GM13976 (cell line): Measurements from ENCODE around the gene MAFG.
A peak's percentile ranks its signal among the peaks of the same experiment; 100 is the strongest.

Experiments
- DNase-seq: peaks from one replicate; pipeline ENCODE4 v3.0.0; 2012; ENCODE audit warnings: low spot score
- in situ Hi-C: fragments of 300-500 bp; cut with MboI; formaldehyde crosslinking; loops from one replicate; pipeline ENCODE4 v1.12.0; 2022; ENCODE audit warnings: low sequenced_read_pairs, mixed read lengths, inconsistent platforms; ENCODE audit not compliant: unreplicated experiment
- TF ChIP-seq, protein P1 (sequence below): IDR thresholded peaks from 2 replicates; pipeline ENCODE4 v1.5.1; 2012; ENCODE audit warnings: borderline replicate concordance, mild to moderate bottlenecking; ENCODE audit not compliant: insufficient read depth; ENCODE audit errors: extremely low read depth, missing control alignments, control extremely low read depth

MAFG gene

DNA sequence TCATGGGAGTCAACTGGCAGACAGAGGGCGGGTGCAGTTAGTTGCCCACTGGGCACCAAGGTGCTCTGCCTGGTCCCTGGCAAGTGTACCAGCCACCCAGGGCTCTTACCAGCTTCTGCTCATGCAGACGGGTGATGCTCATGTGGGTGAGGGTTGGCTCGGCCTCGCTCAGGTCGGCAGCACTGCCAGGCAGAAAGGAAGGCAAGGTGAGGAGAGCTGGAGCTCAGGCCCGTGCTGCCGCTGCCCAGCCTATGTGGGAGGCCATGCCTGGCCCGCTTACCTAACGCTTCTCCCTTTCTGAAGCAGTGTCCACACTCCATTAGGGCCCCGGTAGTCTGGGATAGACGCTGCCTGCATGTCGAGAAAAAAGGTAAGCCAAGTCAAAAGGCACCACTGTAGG lies 12.2 kb downstream of the MAFG start:
- TF ChIP-seq, protein P1, sequence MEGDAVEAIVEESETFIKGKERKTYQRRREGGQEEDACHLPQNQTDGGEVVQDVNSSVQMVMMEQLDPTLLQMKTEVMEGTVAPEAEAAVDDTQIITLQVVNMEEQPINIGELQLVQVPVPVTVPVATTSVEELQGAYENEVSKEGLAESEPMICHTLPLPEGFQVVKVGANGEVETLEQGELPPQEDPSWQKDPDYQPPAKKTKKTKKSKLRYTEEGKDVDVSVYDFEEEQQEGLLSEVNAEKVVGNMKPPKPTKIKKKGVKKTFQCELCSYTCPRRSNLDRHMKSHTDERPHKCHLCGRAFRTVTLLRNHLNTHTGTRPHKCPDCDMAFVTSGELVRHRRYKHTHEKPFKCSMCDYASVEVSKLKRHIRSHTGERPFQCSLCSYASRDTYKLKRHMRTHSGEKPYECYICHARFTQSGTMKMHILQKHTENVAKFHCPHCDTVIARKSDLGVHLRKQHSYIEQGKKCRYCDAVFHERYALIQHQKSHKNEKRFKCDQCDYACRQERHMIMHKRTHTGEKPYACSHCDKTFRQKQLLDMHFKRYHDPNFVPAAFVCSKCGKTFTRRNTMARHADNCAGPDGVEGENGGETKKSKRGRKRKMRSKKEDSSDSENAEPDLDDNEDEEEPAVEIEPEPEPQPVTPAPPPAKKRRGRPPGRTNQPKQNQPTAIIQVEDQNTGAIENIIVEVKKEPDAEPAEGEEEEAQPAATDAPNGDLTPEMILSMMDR = no peak
- in situ Hi-C loops = no loop called here

DNA sequence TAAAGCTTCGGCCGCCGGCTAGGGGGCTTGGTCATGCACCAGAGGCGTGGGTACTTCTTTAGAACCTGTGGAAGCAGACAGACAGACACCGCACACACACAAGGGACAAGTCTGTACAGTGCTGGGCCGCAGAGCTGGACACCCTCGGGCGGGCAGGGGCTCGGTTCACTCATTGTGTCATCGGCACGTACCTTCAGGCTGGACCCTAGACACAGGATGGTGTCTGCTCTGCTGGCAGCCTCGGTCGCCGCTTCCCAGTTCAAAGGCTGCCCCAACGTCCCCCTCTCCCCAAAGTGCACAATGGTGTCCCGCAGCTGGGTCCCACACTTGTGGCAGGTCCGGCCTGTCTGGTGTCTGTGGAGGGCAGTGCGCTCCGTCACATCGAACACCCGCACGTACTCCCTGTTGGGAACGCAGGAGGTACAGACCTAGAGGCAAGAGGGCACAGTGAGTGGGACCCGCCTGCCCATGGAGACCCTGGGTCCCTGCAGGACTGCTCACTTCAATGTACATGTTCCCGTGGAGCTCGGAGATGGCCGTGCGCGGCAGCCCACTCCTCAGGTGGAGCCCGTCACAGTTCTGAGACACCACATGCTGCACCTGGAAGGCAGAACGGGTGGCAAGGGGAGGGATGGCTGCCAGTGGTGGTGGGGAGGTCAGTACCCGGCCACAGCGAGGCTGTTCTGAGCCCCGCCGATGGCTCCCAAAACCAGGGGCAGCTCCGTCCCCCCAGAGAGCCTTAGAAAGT lies 13.3 kb downstream of the MAFG start:
- in situ Hi-C loops = no loop called here
- TF ChIP-seq, protein P1 = no peak
- DNase-seq = no peak

More for the DNA sequence above, 12.2 kb downstream of the MAFG start:
- no peak for DNase-seq

DNA sequence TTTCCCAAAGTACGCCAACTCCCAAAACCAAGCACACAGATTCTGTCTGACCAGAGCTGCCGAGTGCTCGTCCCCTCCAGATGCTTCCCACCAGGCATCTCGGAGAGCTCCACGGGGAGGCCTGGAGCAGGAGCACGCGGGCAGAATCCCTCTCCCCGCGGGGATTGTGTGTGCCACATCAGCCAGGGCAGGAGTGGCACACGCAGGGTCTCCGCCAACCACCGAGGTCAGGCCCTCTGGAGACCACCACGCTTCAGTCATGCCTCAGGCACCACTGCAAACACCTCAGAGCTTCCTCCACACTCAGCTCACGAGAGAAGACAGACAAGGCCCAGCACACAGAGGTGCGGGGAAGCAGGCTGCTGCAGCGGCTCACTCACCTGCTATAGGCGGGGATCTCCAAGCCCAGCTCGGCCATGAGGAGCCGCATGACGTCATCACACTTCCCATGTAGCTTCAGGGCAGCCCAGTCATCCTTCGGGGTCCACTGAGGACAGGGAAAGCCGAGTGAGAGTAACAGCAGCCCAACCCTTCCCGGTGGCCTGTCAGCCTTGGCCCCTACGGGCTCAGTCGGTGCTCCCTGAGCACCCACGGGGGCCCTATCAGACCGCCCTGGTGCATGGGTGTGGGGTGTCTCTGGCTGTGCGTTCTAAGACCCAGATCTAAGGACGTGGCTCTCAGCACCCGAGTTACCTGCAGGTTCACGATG lies 14.0 kb downstream of the MAFG start:
- DNase-seq = no peak
- TF ChIP-seq, protein P1 = no peak
- in situ Hi-C loops = no loop called here

DNA sequence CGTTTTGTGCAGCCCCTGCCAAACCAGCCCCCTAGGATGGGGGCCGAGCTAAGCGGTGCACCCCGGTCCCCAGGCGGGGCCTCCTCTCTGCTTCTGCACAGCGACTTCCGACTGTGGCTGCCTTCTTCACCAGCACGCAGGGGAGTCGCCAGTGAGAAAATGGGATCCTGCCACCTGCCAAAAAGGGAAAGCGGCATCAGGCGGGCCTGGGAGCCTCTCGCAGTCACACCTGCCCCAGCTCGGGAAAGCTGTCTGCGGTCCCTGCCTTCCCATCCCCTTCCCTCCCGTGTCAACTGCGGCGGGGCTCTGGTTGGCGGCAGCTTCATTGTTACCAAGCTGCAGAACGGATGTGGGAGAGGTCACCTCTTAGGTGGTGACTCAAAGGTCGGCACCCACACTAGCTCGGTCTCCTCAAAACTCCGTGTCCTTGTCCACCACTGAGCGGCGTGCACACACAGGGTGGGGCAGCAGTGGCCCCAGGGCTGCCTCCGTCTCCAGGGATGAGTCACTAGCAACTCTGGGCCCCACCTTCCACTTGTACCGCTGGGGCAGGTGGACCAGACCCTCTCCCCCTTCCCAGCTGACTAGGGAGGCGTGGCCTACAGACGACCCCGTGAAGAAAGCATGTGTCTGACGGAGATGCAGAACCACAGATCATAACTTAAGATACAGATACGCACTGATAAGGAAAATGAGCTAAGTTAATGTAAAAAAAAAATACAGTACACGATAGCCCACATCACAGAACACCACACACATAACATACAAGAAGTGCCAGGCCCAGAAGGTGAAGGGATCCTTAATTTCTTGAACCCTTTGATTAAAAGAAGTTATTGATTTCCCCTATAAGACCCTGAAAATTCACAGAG lies 14.9 kb downstream of the MAFG start:
- in situ Hi-C loops = no loop called here
- no peak for DNase-seq

DNA sequence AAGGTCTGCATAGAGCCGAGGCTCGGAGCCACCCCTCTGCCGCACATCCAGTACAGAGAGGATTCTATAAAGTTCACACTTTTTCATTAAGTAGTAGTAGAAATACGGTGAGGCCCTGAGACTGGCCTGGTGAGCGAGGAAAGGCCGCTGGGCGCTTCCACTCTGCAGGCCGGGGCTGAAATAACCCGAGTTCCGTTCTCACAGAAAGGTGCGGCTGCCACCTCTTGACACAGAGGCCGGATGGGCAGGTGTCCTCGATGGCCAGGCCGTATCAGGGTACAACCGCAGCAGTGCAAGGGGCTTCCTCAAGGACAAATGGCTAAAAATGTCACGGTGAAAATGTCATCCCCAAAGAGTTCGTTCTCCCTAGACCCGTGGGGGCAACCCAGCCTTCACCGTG lies 15.6 kb downstream of the MAFG start:
- TF ChIP-seq, protein P1 = no peak
- no peak for DNase-seq
- in situ Hi-C loops = no loop called here

More for the DNA sequence above, 14.9 kb downstream of the MAFG start:
- TF ChIP-seq, protein P1 = no peak

DNA sequence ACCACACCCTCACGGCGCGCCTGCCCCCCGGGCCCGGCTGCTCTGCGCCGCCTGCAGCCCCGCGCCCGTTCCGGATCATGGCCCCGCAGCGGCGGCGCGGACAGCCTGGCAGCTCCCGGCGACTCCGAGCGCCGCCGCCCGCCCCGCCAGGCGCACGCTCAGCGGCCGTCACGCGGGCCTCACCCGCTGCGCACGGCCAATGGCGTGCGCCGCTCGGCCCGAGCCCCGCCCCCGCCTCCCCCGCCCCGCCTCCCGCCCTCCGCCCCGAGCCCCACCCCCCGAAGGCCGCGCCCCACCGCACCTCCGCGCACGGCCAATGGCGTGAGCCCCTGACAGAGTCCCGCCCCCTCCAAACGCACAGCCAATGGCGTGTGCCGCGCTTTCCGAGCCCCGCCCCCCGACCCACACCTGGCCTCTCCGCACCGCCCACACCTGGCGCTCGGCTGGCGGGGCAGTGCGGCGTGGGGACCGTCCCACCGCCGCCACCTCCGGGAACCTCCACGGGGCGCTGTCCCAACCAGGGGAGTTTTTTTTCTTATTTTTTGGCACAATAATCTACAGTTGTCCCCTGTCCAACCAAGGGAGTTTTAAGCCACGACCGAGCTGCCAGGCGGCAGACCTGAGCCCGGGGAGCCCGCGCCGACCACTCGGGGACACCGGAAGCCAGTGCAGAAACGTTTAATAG lies 16.1 kb downstream of the MAFG start, which contains the start of gene PCYT2:
Gene PCYT2 (minus strand): TSS at position 123 of the 685 bp plus-strand sequence. CDS start 44 bp downstream, at position 79.
- in situ Hi-C loops = no loop called here
- peak; percentile 100 for DNase-seq
- TF ChIP-seq, protein P1 = no peak
